ENCODE results near the gene DAB2IP. TPM values are rescaled to one million over a fixed set of nuclear protein-coding genes. Genes with fewer than 3 reads are reported as not detected.

The DAB2IP gene
- total RNA-seq, 1 experiment from 2014 or later, result 31.0 TPM

- no TSS peak for BruUV-seq (replicated peaks)
- POLR2A ChIA-PET, result no interaction called here
- intact Hi-C loops (cut with micrococcal nuclease), result no loop called here
These were observed 5.6 kb downstream of the DAB2IP start for GRCh38 chr9:121656941-121657470.

DNA sequence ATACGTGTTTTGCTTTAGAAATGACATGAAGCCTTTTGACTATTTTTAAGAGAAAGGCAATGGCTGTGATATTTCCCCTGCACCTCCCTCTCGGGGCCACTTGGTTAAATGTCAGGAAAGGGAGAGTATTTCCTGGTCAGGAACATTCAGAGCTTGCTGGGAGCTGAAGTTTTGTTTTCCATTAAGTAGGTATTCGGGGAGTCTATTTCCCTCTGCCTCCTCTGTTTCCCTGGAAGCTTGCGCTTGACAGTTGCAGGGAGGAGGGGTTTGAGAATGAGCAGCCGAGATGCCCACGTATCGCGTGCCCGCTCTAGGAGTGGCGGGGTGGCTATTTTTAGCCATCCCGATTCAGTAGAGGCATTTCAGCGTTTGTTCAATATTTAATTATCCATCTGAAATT is 6.7 kb downstream of the DAB2IP start:
- H2AFZ ChIP-seq (ENCODE audit: low read depth, low read length, poor library complexity, severe bottlenecking), result no peak overlapping the region
- no peaks in the 10 kb centered on the region for H3K9me3 ChIP-seq (ENCODE audit: control insufficient read depth in 1 of 2, insufficient read depth in 1 of 2, low read depth in 1 of 2, low read length in 2 of 2)
- intact Hi-C loops (cut with micrococcal nuclease), result no loop called here
- H3K9me2 ChIP-seq (ENCODE audit: insufficient read depth), result no peaks in the 10 kb centered on the region
- ATAC-seq (no peak), DNase-seq (ENCODE audit: low read depth, low spot score) (no peak)
- H3K79me2 ChIP-seq (ENCODE audit: insufficient read depth, low read length), result no peaks in the 10 kb centered on the region
- ChIA-PET CTCF (interaction anchor here (3.3 kb wide), 1 partner anchor 26 kb away, joined by 11 read pairs; no protein-coding TSS in a partner anchor), POLR2A (no interaction called here), RAD21 (ENCODE audit: low non-redundant PET in 1 of 2, low total read pairs in 2 of 2, uncharacterized antibody in 2 of 2, unreplicated experiment in 2 of 2) (no interaction called here)
- H3K4me3 ChIP-seq (replicated peaks in 1 of 2; ENCODE audit: low read depth in 1 of 2, low read length in 2 of 2), result no peak overlapping the region
- no peak overlapping the region for H3K27ac ChIP-seq (ENCODE audit: low read depth, low read length)
- no peaks in the 10 kb centered on the region for H3K27me3 ChIP-seq (ENCODE audit: insufficient read depth, low read length)
- no TSS peak for BruUV-seq (replicated peaks)
- peaks cover 3 to 12% of the 10 kb centered on the region in 2 experiments; a peak in 2 of 4 replicates for H3K4me1 ChIP-seq (ENCODE audit: control insufficient read depth in 1 of 2, insufficient read depth in 2 of 2, low read length in 2 of 2)
- TF ChIP-seq CBX3 (IDR thresholded peaks at IDR 0.05; ENCODE audit: low read depth) (no peak), ZBTB33 (IDR thresholded peaks at IDR 0.05; ENCODE audit: extremely low read depth, insufficient replicate concordance, low read length) (no peak), POLR2A (IDR thresholded peaks at IDR 0.05; ENCODE audit: borderline replicate concordance, extremely low read depth, insufficient read depth, insufficient read length) (no peak), CEBPB (IDR thresholded peaks at IDR 0.05; ENCODE audit: low read depth) (no peak), SRF (IDR thresholded peaks at IDR 0.05; ENCODE audit: low read depth) (no peak)
- TF ChIP-seq, protein P1, sequence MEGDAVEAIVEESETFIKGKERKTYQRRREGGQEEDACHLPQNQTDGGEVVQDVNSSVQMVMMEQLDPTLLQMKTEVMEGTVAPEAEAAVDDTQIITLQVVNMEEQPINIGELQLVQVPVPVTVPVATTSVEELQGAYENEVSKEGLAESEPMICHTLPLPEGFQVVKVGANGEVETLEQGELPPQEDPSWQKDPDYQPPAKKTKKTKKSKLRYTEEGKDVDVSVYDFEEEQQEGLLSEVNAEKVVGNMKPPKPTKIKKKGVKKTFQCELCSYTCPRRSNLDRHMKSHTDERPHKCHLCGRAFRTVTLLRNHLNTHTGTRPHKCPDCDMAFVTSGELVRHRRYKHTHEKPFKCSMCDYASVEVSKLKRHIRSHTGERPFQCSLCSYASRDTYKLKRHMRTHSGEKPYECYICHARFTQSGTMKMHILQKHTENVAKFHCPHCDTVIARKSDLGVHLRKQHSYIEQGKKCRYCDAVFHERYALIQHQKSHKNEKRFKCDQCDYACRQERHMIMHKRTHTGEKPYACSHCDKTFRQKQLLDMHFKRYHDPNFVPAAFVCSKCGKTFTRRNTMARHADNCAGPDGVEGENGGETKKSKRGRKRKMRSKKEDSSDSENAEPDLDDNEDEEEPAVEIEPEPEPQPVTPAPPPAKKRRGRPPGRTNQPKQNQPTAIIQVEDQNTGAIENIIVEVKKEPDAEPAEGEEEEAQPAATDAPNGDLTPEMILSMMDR (IDR thresholded peaks at IDR 0.05 in 2 of 3, conservative IDR thresholded peaks at IDR 0.05 in 1 of 3; ENCODE audit: borderline replicate concordance in 1 of 3, insufficient read depth in 1 of 3, low read depth in 2 of 3, low read length in 2 of 3), result no peak
- TF ChIP-seq, protein P2, sequence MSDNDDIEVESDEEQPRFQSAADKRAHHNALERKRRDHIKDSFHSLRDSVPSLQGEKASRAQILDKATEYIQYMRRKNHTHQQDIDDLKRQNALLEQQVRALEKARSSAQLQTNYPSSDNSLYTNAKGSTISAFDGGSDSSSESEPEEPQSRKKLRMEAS (IDR thresholded peaks at IDR 0.05), result no peak
- no peaks in the 10 kb centered on the region for H4K20me1 ChIP-seq (ENCODE audit: insufficient read depth)
- H3K4me2 ChIP-seq (ENCODE audit: low read length), result no peak overlapping the region
- no peak overlapping the region for H3K9ac ChIP-seq (ENCODE audit: low read length)
- H3K36me3 ChIP-seq (ENCODE audit: control insufficient read depth in 1 of 2, insufficient read depth in 2 of 2, low read length in 2 of 2), result no peaks in the 10 kb centered on the region

More at GRCh38 chr9:121656941-121657470, 5.6 kb downstream of the DAB2IP start:
- Histone ChIP-seq H3K9ac (ENCODE audit: low read length) (no peak overlapping the region), H3K4me1 (ENCODE audit: control insufficient read depth in 1 of 2, insufficient read depth in 2 of 2, low read length in 2 of 2) (peaks cover 13 to 21% of the 10 kb centered on the region in 2 experiments), H3K27ac (ENCODE audit: low read depth, low read length) (no peak overlapping the region), H3K4me3 (replicated peaks in 1 of 2; ENCODE audit: low read depth in 1 of 2, low read length in 2 of 2) (no peak overlapping the region), H3K4me2 (ENCODE audit: low read length) (no peak overlapping the region), H3K79me2 (ENCODE audit: insufficient read depth, low read length) (peaks cover 3% of the 10 kb centered on the region; the same call in 1 of the 2 replicates), H3K9me2 (ENCODE audit: insufficient read depth) (no peaks in the 10 kb centered on the region), H2AFZ (ENCODE audit: low read depth, low read length, poor library complexity, severe bottlenecking) (no peak overlapping the region), H3K9me3 (ENCODE audit: control insufficient read depth in 1 of 2, insufficient read depth in 1 of 2, low read depth in 1 of 2, low read length in 2 of 2) (no peaks in the 10 kb centered on the region), H3K36me3 (ENCODE audit: control insufficient read depth in 1 of 2, insufficient read depth in 2 of 2, low read length in 2 of 2) (no peaks in the 10 kb centered on the region), H4K20me1 (ENCODE audit: insufficient read depth) (no peaks in the 10 kb centered on the region), H3K27me3 (ENCODE audit: insufficient read depth, low read length) (no peaks in the 10 kb centered on the region)
- ChIA-PET RAD21 (ENCODE audit: low non-redundant PET in 1 of 2, low total read pairs in 2 of 2, uncharacterized antibody in 2 of 2, unreplicated experiment in 2 of 2) (no interaction called here), CTCF (interaction anchor here (3.3 kb wide), 1 partner anchor 27 kb away, joined by 11 read pairs; no protein-coding TSS in a partner anchor)
- DNase-seq (ENCODE audit: low read depth, low spot score) (no peak), ATAC-seq (no peak)
- TF ChIP-seq FOSL1 (IDR thresholded peaks at IDR 0.05; ENCODE audit: low read depth), result no peak
- no peak for TF ChIP-seq JUND (IDR thresholded peaks at IDR 0.05)
- no peak for TF ChIP-seq ZNF274 (IDR thresholded peaks at IDR 0.05; ENCODE audit: low read depth, low read length)
- TF ChIP-seq POLR2AphosphoS5 (IDR thresholded peaks at IDR 0.05; ENCODE audit: low read depth, low read length), result no peak
- no peak for TF ChIP-seq CEBPB (IDR thresholded peaks at IDR 0.05; ENCODE audit: low read depth)
- TF ChIP-seq, protein P1 (IDR thresholded peaks at IDR 0.05 in 2 of 3, conservative IDR thresholded peaks at IDR 0.05 in 1 of 3; ENCODE audit: borderline replicate concordance in 1 of 3, insufficient read depth in 1 of 3, low read depth in 2 of 3, low read length in 2 of 3), result no peak
- TF ChIP-seq EZH2phosphoT487 (IDR thresholded peaks at IDR 0.05; ENCODE audit: borderline replicate concordance), result no peak

Data from HCT116 (cell line).